Femur (tissue), 1 donor: ENCODE measurements around the gene SGK2.
"Not testable (repeated sequence)": the region's sequence is repeated elsewhere in the genome, so short reads cannot be mapped to it uniquely, and the experiment has no call there.

Source experiments
- DNase-seq: peaks from one replicate; pipeline ENCODE4 v3.0.0-alpha.2; 2017

Gene SGK2

DNA sequence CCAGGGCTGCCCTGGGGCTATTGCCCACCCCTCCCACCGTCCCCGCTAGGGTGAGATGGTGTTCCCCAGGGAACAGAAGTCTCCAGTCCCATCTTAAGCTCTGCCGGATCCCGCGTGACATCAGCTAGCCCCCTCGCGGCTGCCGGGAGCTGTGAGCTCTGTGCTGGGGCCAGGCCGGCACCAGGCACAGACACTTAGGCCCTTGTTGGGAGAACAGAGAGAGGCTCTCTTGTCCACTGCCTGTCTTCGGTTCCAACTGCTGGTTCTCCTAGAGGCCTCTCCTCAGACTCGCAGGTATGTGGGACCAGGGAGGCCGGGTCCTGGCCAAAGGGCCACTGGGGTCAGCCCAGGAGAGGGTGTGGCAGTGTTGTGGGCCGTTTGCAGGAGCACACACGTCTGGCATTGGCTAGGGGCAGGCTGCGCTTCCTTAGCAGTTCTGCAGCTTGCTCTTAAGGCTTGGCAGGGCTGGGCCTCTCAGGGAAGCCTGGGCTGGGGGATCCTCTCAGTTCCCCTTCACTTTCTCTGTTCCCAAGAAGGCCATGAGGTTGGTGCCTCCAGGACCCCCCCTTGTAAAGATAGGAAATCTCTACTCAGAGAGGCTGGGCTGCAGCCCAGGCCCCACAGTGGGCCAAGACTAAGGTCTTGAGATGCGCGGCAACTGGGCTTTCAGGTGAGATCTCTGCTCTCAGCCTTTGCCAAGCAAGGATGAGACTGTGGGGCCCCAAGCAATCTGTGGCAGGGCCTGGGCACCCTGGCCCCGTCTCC is 6.3 kb downstream of the SGK2 start:
- DNase-seq, result no peak

GRCh38 chr20:43565758-43566104 is 6.9 kb downstream of the SGK2 start:
- no peak for DNase-seq

DNA sequence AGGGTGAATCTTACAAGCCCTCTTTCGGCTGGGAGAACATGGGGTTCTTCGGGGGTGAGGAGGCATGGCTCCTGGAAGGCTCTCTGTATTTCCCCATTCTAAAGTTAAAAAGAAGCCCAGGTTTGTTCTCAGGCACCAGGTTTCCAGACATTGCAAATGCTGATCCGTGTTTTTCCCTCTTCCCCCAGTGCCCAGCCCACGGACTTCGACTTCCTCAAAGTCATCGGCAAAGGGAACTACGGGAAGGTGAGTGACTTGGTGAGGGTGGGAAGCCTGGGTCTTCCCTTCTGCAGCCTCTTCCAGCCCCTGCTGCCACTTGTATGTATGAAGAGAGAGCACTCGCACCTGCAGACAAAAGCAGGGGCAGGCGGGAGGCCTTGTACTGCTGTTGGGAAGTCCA is 8.7 kb downstream of the SGK2 start:
- DNase-seq, result no peak

GRCh38 chr20:43568706-43569105 is 9.9 kb downstream of the SGK2 start:
- no peak for DNase-seq

GRCh38 chr20:43569282-43569681 is 10.5 kb downstream of the SGK2 start:
- DNase-seq, result no peak

DNA sequence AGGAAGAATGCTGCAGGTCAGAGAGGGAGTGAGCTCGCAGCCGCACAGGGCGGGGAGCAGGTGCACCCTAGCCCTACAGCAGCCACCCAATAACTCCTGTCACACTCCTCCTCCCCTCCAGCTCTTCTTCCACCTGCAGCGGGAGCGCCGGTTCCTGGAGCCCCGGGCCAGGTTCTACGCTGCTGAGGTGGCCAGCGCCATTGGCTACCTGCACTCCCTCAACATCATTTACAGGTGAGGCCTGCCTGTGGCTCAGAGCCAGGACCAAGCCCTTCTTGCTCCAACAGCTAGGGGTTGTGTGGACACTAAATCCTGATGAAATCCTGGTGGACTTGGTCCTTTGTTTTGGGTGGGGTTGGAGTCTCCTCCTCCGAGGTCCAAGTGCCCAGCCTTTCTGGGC is 11.7 kb downstream of the SGK2 start:
- no peak for DNase-seq

- DNase-seq, result no peak
Measured at GRCh38 chr20:43571310-43571709, 12.5 kb downstream of the SGK2 start.

DNA sequence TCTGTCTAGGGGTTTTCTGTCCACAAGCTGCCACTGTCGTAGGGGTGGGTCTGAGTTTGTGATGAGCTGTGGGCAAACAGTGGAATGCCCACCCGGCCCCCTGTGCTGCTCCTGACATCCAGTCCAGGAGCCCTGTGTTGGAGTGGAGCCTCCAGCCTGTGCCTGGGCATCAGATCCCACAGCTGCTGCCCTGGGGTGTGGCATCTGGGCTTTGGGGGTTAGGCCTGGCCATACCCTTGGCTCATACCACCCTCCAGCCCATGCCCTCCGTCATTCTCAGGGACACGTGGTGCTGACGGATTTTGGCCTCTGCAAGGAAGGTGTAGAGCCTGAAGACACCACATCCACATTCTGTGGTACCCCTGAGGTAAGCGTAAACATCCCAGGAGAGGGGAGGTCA is 12.9 kb downstream of the SGK2 start:
- DNase-seq, result no peak

GRCh38 chr20:43572891-43573290 is 14.1 kb downstream of the SGK2 start:
- no peak for DNase-seq

- DNase-seq, result no peak
Measured at GRCh38 chr20:43576108-43576507, 17.3 kb downstream of the SGK2 start.

- DNase-seq, result no peak
Measured at GRCh38 chr20:43579861-43580793, 21.3 kb downstream of the SGK2 start.

DNA sequence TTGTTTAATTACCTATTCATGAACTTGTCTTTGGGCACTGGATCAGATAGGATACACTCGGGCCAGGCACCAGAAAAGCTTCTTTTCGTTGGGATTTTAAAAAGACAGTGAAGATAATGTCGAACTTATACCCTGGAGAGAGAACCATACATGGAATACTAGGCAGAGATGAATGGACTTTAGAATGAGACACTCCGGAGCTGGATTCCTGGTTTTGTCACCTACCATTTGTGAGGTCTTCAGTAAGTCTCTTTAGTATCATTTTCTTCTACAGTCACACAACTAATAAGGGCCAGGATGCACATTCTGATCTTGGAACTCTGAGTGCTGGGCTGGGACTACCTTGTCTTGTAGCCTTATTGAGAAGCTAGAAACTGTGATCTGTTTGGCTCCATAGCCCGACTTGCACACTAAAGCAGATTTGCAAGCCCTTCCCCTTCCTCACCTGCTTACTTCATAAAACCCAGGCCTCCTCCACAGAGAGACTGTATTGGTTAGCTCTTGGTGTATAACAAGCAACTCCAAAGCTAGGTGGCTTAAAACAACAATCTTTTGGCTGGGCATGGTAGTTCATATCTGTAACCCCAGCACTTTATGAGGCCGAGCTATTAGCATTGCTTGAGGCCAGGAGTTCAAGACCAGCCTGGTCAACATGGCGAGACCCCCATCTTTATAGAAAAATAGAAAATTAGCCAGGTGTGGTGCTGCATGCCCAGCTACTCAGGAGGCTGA is 24.5 kb downstream of the SGK2 start:
- DNase-seq, result no peak

DNA sequence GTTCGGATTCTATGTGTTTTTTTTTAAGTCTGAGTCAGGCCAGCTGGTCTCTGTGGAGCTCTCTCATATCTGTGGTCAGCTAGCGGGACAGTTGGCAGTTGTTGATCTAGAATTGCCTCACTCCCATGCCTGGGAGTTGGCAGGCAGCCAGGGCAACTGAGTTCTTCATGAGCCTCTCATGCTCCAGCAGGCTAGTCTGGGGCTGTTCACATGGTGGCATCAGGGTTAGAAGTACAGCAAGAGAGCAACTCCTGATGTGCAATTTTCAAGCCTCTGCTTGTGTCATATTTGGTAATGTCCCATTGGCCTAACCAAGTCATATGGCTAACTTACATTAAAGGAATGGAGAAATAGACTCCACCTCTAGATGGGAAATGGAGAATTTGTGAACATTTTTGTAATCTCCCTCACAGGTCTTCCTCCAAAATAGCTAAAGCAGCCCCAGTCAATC is 25.2 kb downstream of the SGK2 start:
- peak; percentile 66 for DNase-seq

GRCh38 chr20:43584448-43585136 is 25.8 kb downstream of the SGK2 start:
- no peak for DNase-seq

GRCh38 chr20:43586641-43587040 is 27.8 kb downstream of the SGK2 start:
- no peak for DNase-seq

- DNase-seq, result not testable (repeated sequence)
Measured at GRCh38 chr20:43588526-43588925, 29.7 kb downstream of the SGK2 start.

- peak; percentile 24 for DNase-seq
Measured at GRCh38 chr20:43590036-43590391, 31.2 kb downstream of the SGK2 start.

DNA sequence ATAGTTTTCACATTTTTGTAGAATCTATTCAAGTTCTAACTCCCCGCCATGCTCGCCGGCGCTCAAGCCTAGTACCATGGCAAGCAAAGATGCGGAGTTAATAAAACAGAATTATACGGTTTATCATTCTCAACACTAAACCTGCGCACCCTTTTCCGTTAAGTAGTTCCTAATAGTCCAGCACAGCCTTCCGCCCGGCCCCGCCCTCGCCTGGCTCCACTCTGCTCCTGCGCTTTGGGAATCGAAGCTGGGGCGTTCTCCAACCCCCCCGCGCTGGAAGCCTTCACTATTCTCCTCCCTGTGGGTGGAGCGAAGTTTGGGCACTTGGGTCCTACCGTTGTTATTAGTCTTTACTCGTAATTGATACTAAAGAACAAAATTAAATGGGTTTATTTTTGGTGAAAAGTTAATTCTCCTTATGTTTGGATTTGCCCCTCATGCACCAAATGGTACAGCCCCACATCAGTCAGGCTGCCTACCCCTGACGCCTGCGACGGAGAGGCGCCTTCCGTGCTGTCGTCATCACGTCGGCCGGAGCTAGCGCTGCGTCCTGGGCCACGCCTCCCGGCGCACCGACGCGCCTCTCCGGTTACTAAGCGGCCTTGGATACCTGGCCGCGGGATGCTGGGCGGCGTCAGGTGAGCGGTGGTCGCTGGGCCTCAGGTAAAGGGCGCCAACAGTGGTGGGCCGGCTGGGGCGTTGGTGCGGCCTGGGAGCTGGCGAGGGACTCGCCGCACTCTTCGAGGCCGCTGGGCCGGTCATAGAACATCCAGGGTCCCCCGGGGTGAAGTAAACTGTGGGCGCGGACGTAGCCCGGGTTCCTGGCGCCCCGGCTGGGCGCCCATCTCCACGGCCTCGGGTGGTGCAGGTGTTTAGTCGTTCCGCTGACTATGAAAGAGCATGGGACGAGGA is 31.8 kb downstream of the SGK2 start, which contains the start of gene IFT52:
Gene IFT52, plus strand, starts transcription at position 546 of the 912 bp plus-strand sequence. CDS start 3,762 bp downstream, outside the sequence.
- peak; percentile 95 for DNase-seq

- not testable (repeated sequence) for DNase-seq
Measured at GRCh38 chr20:43601960-43602359, 43.1 kb downstream of the SGK2 start.

- no peak for DNase-seq
Measured at GRCh38 chr20:43603124-43603523, 44.3 kb downstream of the SGK2 start.

GRCh38 chr20:43605715-43606114 is 46.9 kb downstream of the SGK2 start:
- no peak for DNase-seq
